K562 (cell line): Measurements from ENCODE around the gene REP15. TPM values are rescaled to one million over a fixed set of nuclear protein-coding genes. Genes with fewer than 3 reads are reported as not detected.

ENCODE experiments used
- BRF2 ChIP-seq: IDR thresholded peaks from 3 replicates; pipeline ENCODE4 v1.6.1; 2011; ENCODE audit warnings: borderline replicate concordance, mild to moderate bottlenecking; ENCODE audit not compliant: insufficient read length, insufficient read depth
- CTCFL ChIP-seq: IDR thresholded peaks from 2 replicates; pipeline ENCODE4 v1.6.1; 2011; ENCODE audit warnings: borderline replicate concordance, low read depth, mild to moderate bottlenecking, moderate library complexity, low read length; ENCODE audit not compliant: insufficient read depth, poor library complexity, severe bottlenecking
- HINFP ChIP-seq: fragments of 450-650 bp; conservative IDR thresholded peaks from 2 replicates; pipeline ENCODE4 v1.6.1; 2016; ENCODE audit warnings: missing genetic modification characterization, low read depth, mild to moderate bottlenecking, control low read depth, missing compliant biosample characterization
- JUNB ChIP-seq: fragments of 450-650 bp; formaldehyde crosslinking; conservative IDR thresholded peaks from 2 replicates; pipeline ENCODE4 v1.4.0; 2020; ENCODE audit warnings: mild to moderate bottlenecking
- MED1 ChIP-seq: sonication (generic); formaldehyde crosslinking; IDR thresholded peaks from 2 replicates; pipeline ENCODE4 v1.8.1; 2023; ENCODE audit warnings: missing genetic modification reagents, borderline replicate concordance
- PHF20 ChIP-seq: fragments of 450-650 bp; IDR thresholded peaks from 2 replicates; pipeline ENCODE4 v1.6.1; 2018; ENCODE audit not compliant: partially characterized antibody
- RBM17 ChIP-seq: fragments of 200-400 bp; formaldehyde crosslinking; IDR thresholded peaks from 2 replicates; pipeline ENCODE4 v1.6.1; 2017; ENCODE audit warnings: low read depth, mild to moderate bottlenecking, low read length, borderline replicate concordance
- RERE ChIP-seq: sonication (generic); formaldehyde crosslinking; IDR thresholded peaks from 2 replicates; pipeline ENCODE4 v1.8.0; 2023; ENCODE audit warnings: missing genetic modification reagents, mild to moderate bottlenecking, borderline replicate concordance
- ZC3H4 ChIP-seq: sonication (generic); formaldehyde crosslinking; IDR thresholded peaks from 2 replicates; pipeline ENCODE4 v1.9.0; 2021; ENCODE audit warnings: missing genetic modification reagents, borderline replicate concordance
- ZHX1 ChIP-seq: fragments of 150-350 bp; conservative IDR thresholded peaks from 2 replicates; pipeline ENCODE4 v1.6.1; 2014; ENCODE audit warnings: low read length
- ZNF274 ChIP-seq: IDR thresholded peaks from 2 replicates; pipeline ENCODE4 v1.6.1; 2011; ENCODE audit warnings: low read depth, mild to moderate bottlenecking, low read length, moderate library complexity, borderline replicate concordance
- ZNF696 ChIP-seq: fragments of 250-450 bp; sonication (Bioruptor Pico); conservative IDR thresholded peaks from 2 replicates; pipeline ENCODE4 v1.4.0; 2020; ENCODE audit warnings: mild to moderate bottlenecking, moderate library complexity
- polyA plus RNA-seq, 8 experiments: library from polyadenylated mRNA; depleted of rRNA in 4 of 8; stranded (reverse) in 5 of 8; unstranded in 3 of 8; fragments of >200 nt; fragmentation: Nextera tagmentation in 2 of 8; fragmentation: Illumina TruSeq in 1 of 8; extraction: Ambion mirVana in 2 of 8; extraction: Trizol in 1 of 8; gene quantifications; 2 replicates each; pipeline versions ENCODE4 v1.2.1 to v1.2.3, GENCODE V29; 2011 to 2014; ENCODE audit warnings: inconsistent platforms in 1 of 8, missing spikeins in 1 of 8
- total RNA-seq, 7 experiments: library from RNA; depleted of rRNA in 6 of 7; stranded (reverse); fragments of >200 nt in 6 of 7; fragmentation: Illumina TruSeq in 2 of 7; extraction: Trizol in 2 of 7; gene quantifications; 2 replicates each; pipeline versions ENCODE4 v1.2.1 to v1.2.3, GENCODE V29; 2011 to 2021; ENCODE audit warnings: low replicate concordance in 1 of 7

REP15 gene
- total and polyA plus RNA-seq, 9 of the 15 experiments (the other 6 are each of a cell fraction or from before 2014, with no cell fraction given): not detected

GRCh38 chr12:27703720-27704452, 7.6 kb downstream of the REP15 start (continued):
- TF ChIP-seq CTCFL (no peak), ZNF696 (no peak), RERE (CRISPR knock-in tag) (no peak), JUNB (no peak), ZNF274 (no peak), PHF20 (no peak), MED1 (CRISPR knock-in tag) (no peak), ZHX1 (no peak), RBM17 (no peak), HINFP (0 out of 2 replicates have a peak, but pooled peaks have one; percentile 20), ZC3H4 (CRISPR knock-in tag) (no peak), BRF2 (no peak)
